ENCODE results near the gene YWHAB.

Gene YWHAB

DNA sequence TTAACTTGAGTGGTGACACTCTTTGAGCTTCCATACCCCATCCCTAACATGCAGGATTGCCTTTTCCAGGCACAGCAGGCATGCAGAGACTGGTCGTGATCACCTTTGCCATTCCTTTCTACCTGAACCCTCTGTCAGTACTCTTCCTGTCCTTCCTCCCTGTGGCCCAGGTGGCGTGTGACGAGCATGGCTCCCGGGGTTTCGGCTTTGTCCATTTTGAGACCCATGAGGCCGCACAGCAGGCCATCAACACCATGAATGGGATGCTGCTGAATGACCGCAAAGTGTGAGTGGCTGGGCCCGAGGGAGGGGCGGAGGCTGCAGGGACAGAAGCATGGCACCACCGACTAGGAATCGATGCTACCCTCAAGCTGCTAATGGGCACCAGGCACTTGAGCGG is 31.1 kb downstream of the YWHAB start:
- no peak for DNase-seq

DNA sequence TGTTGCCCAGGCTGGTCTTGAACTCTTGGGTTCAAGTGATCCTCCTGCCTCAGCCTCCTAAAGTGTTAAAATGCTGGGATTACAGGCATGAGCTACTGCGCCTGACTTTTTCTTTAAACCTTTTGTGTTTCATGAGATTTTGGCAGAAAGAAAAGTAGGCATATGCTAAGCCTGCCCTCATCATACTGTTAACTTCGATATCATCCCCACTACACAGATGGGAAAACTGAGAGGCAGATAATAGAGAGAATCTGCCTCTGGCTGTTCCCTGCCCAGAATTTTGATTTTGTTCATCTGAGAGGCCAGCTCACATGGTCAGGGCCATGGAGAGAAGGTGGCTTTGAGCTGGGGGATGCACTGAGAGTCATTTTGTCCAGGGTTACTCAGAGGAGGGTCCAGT is 31.9 kb downstream of the YWHAB start:
- no peak for DNase-seq

DNA sequence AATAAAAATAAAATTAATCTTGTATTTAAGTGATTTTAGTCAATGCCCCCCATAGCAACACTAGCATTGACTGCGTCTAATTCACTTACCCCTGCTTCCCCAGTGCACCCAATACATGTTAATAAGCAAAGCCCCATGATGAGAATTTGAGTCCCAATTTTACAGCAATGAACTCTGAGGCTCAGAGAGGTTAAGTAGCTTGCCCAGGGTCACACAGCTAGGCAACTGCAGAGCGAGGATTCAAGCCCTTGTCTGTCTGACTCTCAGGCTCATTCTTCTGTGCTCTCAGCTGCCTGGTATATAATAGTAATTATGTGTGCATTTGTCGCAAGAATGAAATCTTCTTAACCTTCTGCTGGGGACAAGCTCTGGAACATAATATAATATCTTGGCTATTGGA is 32.8 kb downstream of the YWHAB start:
- no peak for DNase-seq

DNA sequence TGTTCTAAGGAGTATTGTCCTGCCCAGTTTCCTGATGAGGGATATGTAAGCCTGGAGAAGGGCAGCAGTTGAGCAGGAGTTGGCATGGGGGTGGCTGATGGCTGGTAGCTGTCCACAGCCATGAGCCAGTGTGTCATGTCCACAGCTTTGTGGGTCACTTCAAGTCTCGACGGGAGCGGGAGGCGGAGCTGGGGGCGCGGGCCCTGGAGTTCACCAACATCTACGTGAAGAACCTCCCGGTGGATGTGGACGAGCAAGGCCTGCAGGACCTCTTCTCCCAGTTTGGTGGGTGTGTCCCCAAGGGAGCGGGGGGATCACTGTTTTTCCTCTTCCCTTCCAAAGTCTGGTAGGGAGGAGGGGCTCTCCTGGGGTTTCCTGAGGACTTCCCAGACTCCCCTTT is 33.3 kb downstream of the YWHAB start:
- DNase-seq = no peak

DNA sequence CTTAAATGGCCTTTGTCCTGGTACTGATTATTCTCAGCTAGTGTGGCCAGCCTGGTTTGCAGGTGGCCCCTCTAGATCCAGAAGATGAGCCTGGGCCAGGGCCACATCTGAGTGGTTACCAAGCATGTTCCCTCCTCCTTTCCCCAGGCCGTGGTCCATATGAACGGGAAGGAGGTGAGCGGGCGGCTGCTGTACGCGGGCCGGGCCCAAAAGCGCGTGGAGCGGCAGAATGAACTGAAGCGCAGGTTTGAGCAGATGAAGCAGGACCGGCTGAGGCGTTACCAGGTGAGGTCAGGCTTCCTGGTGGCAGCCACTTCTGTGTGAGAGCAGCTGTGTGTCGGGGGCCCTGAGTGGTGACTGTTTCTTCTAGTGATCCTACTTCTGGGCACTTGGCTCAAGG is 35.9 kb downstream of the YWHAB start:
- DNase-seq = no peak

DNA sequence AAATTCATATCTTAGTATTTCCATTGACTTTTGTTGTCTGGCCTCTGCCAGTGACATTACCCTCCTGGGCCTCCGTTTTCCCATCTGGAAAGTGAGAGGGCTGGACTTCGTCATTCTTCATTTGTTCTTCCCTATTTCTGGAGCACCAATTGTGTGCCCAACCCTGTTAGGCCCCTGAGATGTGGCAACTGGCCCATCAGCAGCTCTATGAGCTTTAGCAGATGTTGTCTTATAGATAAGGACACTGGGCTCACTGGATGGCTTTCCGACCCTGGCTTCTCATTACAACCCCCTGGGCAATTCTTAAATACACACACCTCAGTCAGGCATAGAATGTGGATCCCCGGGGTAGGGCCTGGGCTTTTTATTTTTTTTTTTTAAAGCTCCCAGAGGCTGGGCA is 39.0 kb downstream of the YWHAB start:
- DNase-seq = no peak

DNA sequence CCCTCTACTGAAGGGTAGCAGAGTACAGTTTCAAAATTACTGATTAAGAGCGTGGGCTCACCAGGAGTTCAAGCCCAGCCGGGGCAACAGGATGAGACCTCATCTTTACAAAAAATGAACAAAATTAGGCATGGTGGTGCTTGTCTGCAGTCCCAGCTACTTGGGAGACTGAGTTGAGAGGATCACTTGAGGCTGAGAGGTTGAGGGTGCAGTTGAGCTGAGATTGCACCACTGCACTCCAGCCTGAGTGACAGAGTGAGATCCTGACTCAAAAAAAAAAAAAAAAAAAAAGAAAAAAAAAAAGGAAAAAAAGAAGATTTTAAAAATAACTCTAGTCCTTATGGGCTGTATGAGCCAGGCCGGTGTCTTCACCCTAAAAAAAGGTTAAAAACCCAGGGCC is 43.1 kb downstream of the YWHAB start:
- DNase-seq = no peak

DNA sequence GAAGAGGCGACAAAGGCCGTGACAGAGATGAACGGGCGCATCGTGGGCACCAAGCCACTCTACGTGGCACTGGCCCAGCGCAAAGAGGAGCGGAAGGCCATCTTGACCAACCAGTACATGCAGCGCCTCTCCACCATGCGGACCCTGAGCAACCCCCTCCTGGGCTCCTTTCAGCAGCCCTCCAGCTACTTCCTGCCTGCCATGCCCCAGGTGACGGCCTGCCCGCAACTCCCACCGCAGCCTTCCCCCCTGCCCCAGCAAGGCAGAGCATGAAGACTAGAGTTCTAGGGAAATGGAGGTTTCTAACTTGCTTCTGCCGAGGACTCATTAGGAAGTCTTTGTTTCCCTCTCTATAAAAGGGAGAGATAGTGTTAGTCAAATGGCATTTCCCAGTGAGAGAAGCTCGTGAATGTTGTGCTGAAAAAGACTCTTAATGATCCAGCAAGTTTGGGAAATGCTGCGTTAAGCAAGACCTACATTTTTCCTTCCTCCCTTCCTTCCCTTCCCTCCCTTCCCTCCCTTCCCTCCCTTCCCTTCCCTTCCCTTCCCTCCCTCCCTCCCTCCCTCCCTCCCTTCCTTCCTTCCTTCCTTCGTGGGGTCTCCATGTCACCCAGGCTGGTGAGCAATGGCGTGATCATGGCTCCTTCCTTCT is 45.1 kb downstream of the YWHAB start:
- DNase-seq = no peak

DNA sequence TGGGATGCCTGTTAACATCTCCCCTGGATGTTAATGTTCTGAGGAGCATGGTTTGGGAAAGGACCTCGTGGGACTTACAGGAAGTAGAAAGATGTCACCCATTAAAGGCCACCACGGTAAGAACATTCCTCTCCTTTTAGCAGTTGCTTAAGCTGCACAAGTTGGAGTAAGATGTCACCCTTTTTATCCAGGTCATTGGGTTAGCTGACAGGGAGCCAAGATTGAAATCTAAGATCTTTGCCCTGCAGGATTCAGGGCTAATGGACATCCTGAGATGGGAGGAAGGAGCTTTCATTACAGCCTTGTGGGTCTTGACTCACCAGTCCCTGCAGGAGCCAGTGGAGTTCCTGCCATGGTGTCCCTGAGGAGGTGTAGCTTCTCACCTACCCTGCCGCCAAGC is 46.4 kb downstream of the YWHAB start:
- DNase-seq = no peak

DNA sequence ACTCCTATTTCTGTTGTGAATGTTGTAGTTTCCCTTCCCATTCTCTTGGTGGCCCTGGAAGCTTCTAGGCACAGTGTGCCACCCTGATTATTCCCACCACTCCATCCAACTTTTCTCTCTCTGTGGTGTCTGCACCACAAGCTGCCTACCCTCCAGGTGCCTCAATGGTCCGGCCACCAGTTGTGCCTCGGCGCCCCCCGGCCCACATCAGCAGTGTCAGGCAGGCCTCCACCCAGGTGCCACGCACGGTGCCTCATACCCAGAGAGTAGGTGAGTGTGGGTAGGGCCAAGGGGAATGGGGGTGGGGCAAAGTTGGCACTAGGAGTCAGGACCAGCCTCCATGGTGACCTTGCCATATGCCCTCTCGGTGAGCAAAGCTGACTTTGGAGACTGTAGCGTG is 47.4 kb downstream of the YWHAB start:
- no peak for DNase-seq

DNA sequence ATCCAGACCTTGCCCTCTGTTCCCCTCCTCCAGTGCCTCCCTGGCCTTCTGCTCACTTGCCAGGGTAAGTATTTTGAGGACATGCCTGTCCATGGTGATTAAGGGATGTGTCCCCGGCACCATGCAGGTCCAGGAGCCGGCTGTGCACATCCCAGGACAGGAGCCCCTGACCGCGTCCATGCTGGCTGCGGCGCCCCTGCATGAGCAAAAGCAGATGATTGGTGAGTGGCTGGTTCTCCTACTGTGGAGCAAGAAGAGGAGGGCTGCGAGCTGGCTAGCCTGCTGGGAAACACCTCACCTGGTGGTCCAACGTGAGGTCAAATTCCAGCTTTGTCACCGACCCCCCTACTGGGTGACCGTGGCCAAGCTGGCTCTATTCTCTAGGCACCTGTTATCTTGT is 51.0 kb downstream of the YWHAB start:
- no peak for DNase-seq

DNA sequence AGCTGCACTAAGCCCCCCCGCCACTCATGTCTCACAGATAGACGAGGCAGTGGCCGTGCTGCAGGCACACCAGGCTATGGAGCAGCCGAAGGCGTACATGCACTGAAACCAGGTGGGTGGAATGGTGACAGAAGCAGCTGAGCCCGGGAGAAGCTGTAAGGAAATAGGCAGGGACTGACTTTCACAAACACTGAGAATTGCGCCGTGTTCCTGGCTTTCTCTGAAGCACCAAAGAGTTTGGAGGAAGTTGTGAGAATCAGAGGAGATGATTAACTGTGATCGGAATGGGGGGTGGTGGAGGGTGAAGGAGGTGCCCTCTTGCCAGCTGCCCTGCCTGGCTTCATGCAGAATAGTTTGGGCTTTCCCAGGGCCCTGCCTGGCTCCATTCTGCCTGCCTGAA is 53.1 kb downstream of the YWHAB start:
- DNase-seq = no peak

DNA sequence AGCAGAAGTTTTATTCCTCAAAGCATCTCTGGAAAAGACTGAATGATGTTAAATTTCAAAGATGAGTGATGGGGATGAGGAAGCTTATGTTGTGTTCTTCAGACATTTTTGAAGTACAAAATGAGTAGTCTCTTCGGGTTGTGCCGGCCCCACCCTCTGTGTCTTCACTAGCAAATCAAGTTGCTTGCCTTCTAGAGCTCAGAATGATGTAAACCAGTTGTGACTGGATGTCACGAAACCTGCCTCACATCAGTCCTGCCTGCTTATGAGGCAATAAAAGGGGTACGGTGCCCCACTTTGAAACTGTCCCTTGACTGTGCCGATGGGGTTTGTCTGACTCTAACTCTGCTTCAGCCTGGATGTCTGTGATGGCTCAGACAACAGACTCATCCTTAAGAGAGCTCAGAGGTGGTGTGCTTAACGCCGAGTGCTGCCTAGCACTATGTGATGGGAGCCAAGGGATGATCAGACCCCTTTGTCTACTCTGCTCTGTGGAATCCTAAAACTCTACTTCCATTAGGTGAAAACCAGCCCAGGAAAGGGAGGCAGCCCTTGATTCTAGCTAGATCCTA is 55.7 kb downstream of the YWHAB start:
- DNase-seq = no peak

DNA sequence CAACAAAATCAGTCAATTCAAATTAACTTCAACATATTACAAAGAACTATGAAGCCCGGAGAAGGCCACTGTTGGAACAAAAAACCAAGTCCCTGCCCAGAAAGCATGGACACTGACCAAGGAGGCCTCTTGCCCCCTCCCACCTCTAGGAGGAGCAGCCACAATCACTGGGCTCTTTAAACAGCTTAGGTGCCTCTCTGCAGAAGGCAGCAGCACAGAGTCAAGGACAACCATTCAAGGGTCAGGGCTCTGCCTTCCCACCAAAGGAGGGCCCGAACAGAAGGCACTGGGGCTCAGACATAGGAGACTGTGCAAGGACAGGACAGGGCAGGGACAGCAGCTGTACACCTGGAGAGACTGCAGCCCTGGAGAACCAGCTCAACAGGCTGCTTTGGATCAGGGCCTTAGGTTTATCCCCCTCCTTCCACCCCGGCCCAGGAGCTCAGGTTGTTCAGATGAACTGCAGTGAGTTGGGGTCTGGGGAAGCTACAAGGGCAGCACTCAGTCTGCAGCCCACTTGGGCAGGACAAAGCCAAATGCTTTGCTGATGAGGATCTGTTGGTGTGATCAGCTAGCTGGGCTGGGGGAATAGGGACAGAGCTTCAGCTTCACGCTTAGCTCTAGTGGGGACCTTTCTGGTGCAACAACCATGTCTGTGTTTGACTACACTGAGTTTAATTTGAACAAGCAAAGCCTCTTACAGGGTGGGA is 56.9 kb downstream of the YWHAB start:
- DNase-seq = no peak

DNA sequence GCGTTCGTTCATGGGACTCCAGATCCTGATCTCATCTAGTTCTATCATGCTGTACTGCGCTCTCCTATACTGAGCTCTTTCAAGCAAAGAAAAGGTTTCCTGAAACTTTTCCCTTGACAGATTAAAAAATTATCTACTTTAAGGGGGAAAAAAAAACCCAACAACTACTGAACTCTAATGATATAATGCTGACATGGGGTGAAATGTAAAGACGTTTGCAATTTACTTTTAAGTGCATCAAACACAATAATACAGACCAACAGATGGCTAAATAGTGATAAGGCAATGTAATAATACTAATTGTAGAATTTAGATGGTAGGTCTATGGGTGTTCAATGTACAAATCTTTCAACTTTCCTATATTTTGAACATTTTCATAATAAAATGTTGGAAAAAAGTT is 58.3 kb downstream of the YWHAB start:
- no peak for DNase-seq

DNA sequence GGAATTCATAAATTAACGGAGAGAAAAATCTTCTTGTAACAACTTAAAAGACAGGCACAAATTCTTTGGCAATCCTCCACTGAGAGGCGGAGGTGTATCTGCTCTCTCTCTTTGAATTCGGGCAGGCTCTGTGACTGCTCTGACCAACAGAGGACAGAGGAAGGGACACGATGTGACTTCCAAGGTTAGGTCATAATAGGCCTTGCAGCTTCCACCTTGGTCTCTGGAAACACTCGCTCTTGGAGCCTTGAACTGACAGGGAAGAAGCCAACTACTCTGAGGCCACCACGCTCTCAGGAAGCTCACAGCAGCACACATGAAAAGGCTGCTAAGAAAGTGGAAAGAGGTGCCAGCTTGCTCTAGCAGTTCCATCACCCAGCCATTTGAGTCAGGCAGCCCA is 59.8 kb downstream of the YWHAB start:
- DNase-seq = no peak

DNA sequence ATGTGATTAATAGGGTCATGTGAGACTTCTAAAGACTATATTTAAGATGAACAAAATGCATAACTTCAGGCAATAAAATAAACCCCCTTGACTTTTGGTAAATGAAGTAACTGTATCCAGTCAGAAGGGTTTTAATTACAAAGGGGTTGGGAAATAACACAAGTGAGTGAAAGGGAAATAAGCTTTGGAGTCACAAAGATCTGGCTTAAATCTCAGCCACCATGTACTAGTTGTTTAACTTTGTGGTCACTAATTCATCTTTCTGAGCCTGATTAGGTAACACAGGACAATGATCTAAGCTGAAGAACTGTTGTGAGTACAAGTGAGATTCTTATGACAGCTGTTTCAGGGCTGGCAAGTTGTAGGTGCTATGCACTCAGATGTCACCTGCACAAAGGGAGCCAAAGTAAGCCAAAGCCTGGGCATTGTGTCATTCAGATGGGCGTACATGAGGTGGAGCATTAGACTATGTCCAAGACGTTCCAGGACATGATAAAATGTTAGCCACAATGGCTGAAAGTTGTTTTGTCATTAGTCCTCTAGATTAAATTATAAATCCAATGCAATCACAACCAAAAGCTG is 60.9 kb downstream of the YWHAB start:
- DNase-seq = no peak

DNA sequence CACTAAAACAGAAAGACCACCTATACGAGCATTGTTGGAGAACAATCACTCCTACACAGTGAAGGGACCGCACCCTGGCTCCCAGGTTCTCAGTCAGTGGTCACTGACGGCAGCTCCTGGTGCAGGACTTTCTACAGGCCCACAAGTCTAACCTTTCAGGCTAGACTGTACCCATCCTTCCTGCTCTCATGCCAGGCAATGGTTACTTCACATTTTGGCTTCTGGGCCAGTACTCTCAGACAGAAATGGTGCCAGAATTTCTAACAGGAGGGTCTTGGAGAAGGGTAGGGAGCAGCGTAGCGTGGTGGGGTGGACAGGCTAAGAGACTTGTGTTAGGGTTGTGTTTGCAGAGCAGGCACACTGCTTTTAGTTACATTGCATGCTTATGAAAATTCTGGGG is 62.6 kb downstream of the YWHAB start:
- no peak for DNase-seq

DNA sequence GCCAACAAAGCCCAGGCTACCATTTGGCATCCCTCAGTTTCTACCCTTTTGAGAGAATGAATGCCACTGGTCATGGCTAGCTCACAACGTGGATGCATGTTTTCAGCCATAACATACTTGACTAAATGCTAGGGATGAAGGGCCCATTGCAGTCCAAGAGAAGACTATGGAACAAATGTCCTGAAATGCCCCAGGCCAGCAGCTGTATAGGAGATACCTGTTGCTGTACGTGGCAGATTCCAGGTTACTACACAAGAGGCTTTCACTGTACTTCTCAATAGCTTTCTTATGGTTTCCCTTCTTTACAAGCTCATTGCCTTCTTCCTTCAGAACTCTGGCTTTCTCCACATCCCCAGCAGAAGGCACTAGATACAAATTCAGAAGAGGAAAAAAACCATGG is 63.0 kb downstream of the YWHAB start:
- DNase-seq = no peak

DNA sequence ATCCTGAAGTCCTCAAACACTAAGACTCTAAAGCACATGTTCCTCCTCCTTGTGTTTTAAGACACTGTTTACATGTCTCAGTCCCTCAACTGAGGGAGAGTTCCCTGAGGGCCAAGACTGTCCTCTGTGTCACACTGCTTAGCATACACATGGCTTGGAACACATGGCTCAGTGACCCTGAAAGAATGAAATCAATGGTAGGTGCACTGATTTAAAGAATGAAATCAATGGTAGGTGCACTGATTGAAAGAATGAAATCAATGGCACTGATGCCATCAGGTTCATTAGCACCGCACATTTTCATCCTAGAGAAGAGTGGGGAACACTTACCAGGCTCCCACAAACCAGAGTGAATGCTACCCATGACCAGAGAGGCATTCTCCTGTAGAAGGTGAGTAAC is 64.9 kb downstream of the YWHAB start:
- DNase-seq = no peak

DNA sequence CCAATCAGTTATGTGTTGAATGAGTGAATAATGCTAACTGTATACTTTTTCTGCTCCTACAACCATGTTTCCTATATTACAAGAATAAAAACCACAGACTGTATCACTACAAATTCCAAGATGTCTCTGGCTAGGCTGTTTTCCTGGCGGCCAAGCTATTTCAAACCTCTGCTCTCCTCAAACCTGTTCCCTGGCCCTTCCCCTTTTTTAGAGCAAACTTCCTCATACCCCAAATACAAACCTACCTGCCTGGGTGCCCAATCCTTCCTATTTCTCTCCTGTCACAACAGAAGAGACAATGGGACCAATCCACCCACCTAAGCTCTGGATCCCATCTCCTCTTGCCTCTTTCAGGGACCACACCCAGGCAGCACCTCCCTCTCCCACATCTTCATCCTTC is 67.2 kb downstream of the YWHAB start:
- DNase-seq = no peak

DNA sequence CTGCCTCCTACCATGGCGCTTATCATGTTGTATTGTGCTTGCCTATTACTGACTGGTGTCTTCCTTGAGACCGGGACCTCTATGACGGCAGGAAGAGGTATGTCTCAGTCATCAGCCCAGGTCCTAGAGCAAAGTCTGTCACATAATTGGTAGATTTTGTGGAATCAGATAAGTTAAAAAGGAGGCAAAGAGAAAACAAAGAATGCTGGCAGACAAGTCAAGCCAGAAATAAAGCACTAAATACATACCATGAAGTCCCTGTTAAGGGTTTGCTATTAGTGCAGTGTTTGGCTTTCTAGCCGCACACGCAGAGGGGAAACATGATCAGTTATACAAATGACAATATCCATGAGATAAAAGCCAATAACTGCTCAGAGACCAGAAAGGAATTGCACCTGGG is 68.7 kb downstream of the YWHAB start:
- no peak for DNase-seq

DNA sequence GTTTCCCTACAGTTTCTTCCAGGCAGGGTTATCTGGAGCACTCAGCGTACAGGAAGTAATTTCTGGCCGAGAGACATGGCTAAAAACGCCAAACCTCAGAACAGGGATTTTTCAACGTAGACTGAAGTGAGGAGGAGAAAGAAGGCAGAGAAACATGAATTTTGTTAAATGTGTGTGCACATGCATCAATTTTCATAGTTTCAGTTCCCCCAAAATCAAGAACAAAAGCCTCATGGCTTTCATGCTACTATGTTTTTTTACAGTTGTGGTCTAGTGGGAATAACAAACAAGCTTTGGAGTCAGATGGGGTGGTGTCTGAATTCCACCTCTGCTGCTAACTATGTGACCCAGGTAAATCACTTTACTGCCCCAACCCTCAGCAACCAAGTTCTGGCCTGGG is 69.8 kb downstream of the YWHAB start:
- no peak for DNase-seq

DNA sequence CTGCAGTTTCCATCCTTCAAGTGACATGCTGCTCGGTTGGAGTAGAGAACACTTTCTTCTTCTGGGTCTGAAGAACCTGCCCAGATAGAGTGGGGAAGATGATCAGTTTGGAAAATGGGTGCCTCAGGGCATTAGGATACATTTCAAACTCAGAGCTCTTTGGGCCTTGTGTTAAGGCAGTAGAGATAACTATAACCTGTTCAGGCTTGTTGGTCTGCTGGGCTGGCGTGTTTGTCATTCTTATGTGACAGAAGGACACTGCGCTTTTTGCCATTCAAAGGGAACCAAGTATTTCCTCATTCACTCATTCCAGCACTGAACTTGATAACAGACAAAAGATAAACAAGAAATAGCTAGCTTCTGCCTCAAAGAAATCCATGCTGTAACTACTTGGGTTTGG is 70.9 kb downstream of the YWHAB start:
- DNase-seq = no peak

Data from CD4-positive, alpha-beta T cell treated with Interferon gamma for 1 hour (primary cell).